Measurements from ENCODE around the gene ARMH1.
A peak's percentile ranks its signal among the peaks of the same experiment; 100 is the strongest.
"Not testable (repeated sequence)": the region's sequence is repeated elsewhere in the genome, so short reads cannot be mapped to it uniquely, and the experiment has no call there.

ARMH1 gene

DNA sequence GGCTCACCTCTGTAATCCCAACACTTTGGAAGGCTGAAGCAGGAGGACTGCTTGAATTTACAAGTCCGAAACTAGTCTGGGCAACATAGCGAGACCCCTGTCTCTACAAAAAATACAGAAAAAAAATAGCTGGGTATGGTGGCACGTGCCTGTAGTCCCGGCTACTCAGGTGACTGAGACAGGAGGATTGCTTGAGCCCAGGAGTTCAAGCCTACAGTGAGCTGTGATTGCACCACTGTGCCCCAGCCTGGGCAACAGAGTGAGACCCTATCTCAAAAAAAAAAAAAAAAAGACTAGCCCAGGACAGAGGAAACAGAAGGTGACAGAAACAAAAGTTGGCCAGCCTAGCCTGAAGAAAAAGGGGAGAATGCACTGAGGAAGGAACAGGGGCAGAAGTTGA is 21.2 kb downstream of the ARMH1 start:
- DNase-seq (ENCODE audit: low spot score): no peak

DNA sequence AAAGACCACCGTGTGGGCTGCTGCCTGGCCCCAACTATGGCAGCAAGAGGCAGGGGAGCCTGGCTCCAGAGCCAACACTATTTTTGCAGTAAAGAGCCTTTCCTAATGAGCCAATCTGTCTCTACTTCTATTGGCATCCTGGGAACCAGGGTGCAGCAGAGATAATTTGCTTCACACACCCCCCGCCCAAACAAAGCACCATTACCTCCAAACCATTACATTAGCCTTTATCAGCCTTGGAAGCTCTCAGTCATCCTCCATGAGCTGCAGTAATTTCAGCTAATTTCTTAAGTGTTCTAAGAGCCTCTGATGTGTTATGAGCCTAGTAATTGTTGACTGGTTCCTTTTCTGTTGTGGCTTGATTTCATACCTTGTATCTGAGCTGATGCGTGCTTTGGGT is 21.6 kb downstream of the ARMH1 start:
- DNase-seq (ENCODE audit: low spot score): no peak

DNA sequence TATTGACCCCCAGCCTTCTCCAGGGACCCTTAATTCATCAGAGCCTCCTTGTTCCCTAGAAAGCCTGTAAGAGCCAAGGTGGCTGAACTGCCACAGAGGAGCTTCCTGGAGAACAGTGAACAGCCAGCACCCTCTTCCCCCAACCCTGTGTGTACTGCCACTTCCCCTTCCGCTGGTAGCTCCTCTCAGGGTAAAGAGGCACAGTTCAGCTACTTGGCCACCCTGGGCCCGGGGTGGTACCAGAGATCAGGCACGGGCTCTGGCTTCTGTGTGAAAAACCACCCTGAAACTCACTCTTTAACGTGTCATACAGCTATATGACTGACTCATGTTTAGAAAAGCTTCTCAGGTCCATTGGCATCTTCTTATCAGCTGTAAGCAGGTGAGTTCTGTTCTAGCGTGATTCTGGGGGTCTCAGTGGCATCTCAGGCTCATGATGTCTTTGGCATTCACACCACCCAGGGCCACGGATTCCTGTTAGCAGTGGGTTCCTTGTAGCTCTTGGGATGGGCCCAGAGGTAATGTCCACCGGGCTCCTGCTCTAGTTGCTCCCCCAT is 22.4 kb downstream of the ARMH1 start:
- DNase-seq (ENCODE audit: low spot score): peak; percentile 41

DNA sequence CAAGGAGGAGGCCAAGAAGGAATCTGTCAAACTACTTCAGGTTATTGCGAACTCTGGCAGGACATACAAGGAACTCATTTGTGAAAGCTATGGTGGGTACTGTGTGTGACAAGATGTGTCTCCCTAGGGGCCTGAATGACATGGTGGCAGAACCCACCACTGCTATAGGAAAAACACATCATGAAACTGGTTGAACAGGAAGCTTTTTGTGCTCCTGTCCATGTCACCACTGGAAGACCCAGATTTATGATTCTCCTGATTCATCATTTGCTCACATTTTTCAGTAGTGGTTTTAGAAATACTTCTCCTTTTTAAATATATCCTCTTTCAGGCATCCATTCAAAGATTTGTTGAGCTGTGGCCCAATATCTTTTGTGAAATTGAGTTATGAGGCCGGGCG is 23.6 kb downstream of the ARMH1 start:
- DNase-seq (ENCODE audit: low spot score): no peak

DNA sequence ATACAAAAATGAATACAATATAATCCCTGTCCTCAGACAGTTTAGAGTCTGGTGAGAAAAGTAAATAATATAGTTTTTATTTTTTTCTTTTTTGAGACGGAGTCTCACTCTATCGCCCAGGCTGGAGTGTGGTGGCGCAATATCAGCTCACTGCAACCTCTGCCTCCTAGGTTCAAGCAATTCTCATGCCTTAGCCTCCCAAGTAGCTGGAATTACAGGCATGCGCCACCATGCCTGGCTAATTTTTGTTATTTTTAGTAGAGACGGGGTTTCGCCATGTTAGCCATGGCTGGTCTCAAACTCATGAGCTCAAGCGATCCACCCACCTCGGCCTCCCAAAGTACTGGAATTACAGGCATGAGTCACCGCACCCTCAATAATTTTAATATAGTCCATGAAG is 24.9 kb downstream of the ARMH1 start:
- not testable (repeated sequence) for DNase-seq (ENCODE audit: low spot score)

DNA sequence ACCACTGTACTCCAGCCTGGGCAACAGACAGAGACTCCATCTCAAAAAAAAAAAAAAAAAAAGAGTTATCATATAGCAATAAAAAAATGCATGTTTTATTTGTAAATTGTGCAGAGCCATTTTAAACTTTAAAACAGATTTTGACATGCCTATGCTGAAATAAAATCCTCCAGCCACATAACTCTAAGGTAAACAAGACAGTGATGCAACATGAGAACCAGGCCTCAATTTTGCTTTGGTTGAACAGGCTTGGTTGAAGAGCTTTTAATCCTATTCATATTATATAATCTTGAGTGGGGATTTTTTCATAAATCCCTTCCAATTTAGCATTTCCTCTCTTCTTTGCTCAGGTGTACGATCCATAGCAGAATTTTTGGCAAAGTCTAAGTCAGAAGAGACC is 26.1 kb downstream of the ARMH1 start:
- no peak for DNase-seq (ENCODE audit: low spot score)

DNA sequence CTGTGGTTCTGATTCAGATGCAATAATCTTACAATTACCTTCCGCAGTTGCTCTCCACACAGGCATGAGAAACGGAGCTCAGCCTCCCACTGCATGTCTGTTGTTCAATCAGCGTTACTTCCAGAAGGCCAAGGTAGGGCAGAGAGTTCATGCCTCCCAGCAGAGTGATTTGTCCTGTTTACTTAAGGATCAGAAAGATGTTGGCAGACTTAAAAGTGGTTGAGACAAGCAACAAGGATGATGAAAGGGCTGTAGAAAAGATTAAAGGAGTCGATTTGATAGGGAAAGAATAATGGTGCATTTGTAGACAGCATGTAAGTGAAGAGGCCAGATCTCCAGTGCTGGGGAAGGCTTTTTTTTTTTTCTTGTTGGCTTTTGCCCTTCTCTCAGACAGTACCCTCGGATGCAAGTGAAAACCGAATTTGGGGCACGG is 26.6 kb downstream of the ARMH1 start:
- DNase-seq (ENCODE audit: low spot score): no peak

DNA sequence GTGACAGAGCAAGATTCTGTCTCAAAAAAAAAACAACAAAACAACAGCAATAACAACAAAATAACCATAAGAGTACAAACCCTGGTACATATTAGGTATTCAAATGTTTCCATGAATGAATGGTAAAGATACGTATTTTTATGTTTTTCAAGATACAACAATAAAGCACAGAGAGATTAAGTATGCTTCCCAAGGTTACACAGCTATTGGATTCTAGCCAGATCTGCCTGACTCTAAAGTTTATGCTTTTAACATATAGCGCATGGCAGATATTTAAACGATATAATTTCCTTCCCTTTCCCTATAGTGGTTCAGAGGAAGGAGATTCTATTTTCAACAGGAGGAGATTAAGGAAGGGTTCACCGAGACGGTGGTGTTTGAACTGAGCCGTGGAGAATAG is 31.0 kb downstream of the ARMH1 start:
- no peak for DNase-seq (ENCODE audit: low spot score)

DNA sequence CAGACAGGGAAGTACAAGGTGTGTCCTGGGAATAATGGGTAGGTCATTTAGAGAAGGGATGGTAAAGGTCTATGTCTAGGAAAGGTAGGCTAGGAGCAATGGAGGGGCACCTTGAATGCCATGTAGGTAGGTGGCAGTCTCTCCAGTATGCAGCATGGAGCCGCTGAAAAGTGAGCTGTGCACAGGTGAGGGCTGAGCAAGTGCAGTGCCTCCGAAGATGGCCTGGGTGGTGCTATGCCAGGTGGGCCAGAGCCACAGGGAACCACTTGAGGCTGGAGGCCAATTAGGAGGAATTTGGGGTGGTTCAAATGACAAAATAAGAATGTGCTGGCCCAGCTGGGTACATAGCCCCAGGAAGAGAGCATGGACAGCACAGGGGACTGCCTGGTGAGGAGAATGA is 31.4 kb downstream of the ARMH1 start:
- no peak for DNase-seq (ENCODE audit: low spot score)

DNA sequence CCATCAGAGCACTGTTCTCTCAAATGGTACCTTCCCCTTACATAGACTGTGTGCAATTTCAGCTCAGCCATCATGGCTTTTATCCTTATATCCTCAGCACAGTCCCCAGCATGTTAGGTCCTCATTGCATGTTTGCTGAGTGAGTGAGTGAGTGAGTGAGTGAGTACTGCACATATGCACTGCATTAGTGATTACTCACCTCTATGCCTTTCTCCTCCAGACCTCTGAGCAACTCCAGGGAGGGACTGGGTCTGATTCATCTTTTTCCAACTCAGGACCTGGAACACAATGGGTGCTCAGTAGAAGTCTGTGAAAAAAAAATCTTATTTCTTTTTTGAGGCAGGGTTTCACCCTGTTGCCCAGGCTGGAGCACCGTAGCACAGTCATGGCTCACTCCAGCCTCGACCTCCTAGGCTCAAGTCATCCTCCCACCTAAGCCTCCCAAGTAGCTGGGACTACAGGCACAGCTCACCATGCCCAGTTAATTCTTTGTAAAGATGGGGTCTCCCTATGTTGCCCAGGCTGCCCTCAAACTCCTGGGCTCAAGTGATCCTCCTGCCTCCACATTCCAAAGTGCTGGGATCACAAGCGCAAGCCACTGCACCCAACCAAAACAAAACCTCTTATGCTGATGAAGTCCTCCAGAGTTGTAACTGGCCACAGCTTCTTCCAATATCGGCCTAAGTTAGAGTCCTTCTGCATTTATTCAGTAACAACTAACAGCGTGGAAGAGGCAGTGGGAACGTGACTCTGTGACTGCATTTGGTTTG is 32.8 kb downstream of the ARMH1 start:
- no peak for DNase-seq (ENCODE audit: low spot score)

DNA sequence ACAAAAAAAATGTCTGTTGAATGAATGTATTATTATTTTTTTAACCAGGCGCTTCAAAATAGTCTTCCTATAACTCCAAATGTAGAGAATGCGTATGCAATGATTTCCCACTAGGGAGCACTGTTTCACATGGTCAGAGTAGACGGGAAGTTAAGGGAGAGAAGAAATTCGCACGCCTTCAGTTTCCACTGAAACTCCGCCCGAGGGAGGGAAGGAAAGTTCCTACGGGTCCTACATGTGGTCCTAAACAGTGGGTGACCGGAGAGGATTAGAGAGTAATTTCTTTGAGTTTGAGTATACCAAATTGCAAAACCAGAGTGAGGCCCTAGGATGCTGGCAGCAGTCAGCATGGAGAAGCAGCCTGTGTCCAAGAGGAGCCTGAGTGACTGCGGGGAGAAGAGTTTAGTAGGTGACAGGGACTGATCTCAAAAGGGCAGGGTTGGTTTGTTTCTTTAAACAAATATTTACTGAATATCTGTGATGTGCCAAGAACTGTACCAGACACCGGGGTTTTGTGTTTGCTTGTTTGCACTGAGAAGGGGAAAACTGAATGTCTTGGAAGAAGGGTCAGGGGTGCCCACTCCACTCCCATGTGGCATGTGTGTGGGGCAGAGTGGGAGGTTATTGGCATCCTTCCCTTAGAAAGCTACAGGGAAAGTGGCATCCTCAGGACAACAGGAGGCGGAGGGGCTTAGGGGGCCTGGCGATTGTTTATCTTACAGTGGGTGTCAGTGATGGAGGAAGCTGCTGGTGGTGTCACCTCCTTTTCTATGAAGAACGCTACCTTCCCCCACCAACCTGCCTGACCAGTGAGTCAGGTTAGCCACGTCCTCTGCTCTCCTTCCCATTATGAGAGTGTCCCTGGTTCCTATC is 33.7 kb downstream of the ARMH1 start:
- DNase-seq (ENCODE audit: low spot score): peak; percentile 55

DNA sequence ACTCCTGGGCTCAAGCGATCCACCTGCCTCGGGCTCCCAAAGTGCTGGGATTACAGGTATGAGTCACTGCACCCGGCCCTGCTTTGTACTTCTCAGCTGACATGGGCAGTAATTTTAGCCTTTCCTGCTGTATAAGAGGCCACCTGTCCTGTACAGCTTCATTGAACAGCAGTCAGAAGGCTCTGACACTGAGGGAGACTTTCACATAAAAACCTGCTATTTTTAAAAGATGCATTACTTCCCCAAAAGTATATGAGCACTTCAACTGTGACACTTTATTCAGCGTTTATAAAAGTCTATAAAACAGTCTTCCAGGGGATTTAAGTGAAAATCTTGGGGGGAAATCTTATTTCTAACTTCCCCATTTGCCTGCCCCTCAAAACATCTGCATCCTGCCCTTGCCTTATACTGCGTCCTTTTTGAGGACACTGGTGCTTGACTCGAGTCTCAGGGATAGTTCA is 38.8 kb downstream of the ARMH1 start:
- DNase-seq (ENCODE audit: low spot score): no peak

DNA sequence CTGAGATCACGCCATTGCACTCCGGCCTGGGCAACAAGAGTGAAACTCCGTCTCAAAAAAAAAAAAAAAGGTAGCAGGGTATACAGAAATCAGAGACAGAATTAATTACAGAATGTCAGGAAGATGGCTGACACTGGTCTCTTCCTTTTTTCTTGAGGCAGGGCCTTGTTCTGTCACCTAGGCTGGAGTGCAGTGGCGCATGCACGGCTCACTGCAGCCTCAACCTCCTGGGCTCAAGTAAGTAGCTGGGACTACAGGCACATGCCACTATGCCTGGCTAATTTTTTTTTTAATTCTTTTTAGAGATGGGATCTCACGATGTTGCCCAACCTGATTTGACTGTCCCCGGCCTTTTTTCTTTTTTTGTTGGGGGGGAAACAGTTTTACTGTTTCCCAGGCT is 40.0 kb downstream of the ARMH1 start:
- no peak for DNase-seq (ENCODE audit: low spot score)

DNA sequence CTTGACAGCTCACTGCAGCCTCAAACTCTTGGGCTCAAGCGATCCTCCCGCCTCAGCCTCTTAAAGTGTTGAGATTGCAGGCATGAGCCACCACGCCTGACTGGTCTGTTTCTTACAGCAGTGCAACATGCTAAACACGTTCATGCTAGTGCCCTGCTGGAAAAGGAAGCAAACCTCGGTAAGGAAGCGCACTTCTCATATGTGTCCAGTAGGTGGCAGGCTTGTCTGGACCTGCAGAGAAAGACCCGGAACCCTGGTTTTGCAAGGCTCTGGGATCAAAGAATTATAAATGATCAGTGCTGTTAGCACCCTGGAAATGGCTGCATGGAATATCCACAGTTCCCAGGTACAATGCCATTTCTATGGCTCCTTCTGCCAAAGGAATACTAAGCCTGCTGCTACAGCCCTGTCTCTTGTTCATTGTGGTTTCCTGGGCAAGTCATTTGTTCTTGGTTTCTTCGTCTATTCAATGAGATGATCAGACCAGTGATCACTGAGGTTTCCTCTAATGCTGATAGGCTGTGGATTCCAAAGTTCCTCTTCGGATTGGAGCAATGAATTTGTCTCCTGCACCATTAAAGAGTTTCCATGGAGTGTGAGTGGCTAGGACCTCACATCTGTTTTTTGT is 40.5 kb downstream of the ARMH1 start:
- peak; percentile 80 for DNase-seq (ENCODE audit: low spot score)

DNA sequence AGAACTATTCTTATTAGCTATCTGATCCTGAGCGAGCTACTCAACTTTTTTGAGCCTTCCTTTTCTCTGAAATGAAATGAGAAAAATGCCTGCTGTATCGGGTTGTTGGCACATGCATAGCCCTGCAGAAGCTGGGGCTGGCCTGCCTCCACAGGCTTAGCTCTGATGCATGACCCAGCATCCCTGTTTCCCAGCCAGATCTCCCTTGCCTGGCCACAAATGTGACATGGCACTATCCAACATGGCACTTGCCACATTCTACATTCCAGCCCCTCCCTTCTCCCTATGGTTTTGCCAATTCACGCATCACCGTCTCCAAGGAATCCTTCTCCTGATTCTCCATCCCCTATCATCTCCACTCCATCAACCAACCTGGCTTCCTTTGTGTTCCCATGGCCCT is 42.6 kb downstream of the ARMH1 start:
- DNase-seq (ENCODE audit: low spot score): no peak

DNA sequence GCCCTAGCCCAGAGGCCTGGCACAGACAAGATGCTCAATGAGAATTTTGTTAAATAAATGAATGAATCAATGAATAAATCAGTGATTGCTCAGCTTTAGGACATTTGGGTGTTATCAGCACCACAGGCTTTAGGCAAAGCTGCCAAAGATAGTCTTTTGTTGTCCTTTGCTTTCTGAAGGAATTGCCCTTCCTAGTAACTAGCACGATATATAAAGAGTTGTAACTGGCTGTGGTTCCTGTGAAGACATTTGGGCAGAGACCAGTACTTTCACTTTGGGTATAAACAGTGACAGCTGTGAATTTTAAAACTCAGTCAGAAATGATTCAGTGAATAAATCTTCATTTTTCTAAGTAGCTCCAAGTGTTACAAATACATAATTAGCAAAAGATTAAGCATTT is 43.1 kb downstream of the ARMH1 start:
- DNase-seq (ENCODE audit: low spot score): no peak

DNA sequence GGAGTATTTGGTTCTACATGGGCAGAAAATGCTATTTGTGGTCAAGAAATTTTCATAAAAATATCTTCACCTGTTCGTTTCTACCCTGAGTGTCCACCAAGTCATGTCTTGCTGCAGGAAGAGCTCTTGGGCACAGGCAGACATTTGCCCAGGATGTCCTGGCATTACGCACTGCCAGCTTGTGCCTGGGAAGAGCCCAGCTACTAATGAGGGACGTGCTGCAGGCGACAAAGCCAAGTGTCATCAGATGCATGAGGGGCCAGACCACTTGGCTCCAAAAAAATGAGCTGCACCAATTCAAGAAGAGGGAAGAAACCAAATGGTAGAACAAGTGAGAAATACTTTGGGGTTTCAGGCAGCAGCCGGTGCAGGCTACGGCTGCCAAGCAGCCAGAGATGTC is 43.6 kb downstream of the ARMH1 start:
- DNase-seq (ENCODE audit: low spot score): no peak

DNA sequence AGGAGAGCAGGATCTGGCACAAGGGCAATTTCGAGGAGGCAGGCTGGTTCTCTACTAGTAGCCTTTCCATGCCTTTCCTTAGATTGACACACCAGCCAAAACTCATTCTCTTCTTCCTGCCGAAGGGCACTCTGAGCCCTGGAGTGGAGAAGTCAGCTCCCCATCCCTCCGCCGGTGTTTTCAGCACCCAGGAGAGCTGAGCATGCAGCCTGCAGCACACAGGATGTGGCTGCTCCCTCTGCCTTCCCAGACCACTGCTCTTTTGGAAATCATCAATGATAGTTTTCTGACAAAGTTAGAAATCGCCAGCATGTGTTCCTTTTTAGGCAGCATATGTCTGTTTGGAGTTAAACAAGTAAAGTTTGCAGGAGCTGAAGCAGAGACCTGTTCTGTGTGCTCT is 44.8 kb downstream of the ARMH1 start:
- no peak for DNase-seq (ENCODE audit: low spot score)

DNA sequence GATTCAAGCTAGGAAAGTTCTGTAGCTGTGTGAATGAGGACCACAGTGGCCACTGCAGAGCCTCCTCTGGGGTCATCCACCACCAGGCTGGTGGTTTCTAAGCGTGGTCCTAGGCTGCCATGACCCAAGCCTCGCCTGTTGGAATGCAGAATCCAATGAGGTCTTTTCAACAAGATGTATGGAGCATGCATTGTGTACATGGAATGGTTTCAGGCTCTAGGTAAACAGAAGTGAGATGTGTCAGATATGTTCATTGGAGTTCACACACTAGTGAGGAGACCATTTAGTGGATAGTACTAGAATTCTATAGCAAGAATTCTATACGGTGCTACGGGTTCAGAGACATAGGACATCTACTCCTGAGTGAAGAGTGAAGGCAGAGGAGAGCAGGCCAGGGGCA is 45.8 kb downstream of the ARMH1 start:
- no peak for DNase-seq (ENCODE audit: low spot score)

DNA sequence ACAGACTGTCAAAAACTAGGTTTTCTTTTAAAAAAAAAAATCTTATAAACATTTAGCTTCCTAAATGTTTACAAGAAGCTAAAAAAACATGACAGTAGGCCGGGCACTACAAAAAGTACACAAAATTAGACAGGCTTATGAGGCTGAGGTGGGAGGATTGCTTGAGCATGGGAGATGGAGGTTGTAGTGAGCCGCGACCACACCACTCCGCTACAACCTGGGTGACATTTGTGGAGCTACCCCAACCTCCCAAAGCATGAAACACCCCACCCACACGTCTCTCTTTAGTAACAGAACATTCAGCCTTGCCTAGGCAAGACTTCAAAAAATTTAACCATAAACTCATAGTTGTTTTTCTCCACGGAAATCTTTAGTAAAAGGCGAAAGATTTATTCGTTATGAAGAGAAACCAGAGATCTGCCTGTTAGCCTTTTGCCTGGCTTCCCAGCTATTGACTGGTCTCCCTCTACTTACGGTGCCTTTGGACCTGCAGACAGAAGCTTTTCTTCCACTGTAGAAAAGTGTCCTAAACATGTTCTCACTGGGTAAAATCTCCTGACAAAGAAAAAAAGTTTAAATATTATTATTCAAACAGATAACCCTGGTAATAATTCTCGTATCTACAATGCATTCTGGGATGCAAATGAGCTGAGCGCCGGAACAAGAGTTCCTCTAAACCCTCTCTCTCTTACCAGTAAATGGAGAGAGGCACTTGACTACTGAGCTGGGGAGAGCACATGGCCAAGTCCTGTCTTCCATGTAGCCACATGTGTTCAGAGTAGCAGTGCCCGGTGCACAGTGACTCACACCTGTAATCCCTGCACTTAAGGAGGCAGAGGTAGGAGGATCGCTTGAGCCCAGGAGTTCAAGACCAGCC is 47.2 kb downstream of the ARMH1 start:
- peak; percentile 96 for DNase-seq (ENCODE audit: low spot score)

DNA sequence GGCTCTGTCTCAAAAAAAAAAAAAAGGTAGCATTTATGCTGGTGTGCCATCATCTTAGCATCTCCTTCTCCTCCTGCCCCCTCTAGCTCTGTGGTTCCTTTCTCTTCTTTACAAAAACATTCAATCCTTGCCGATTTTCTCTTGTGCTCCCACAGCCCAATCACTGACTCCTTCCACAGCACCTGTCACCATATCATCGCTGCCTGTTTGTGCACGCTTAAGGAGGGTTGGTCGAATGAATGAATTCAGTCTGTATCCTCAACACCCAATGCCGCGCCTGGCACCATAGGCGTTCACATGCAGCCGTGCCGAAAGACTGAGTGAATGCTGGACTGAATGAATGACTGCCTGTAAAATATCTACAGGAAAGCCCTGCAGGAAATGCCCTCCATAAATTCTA is 48.5 kb downstream of the ARMH1 start:
- DNase-seq (ENCODE audit: low spot score): no peak
